Muscle layer of colon (tissue), 2 donors: Measurements from ENCODE around the gene KCNMB2.
"Not testable (repeated sequence)": the region's sequence is repeated elsewhere in the genome, so short reads cannot be mapped to it uniquely, and the experiment has no call there.

Experiments
- H3K27ac ChIP-seq: one replicate; pipeline ENCODE4 v1.7.0; 2013; ENCODE audit warnings: low read depth, mild to moderate bottlenecking, low read length, moderate library complexity
- H3K27me3 ChIP-seq, 2 donors: one replicate each; pipeline ENCODE4 v1.7.0; 2013; ENCODE audit warnings: low read length in 2 of 2, mild to moderate bottlenecking in 2 of 2; ENCODE audit not compliant: insufficient read depth in 2 of 2, control insufficient read depth in 1 of 2
- H3K36me3 ChIP-seq: one replicate; pipeline ENCODE4 v1.7.0; 2013; ENCODE audit warnings: mild to moderate bottlenecking, low read length; ENCODE audit not compliant: insufficient read depth
- H3K4me1 ChIP-seq: one replicate; pipeline ENCODE4 v1.7.0; 2013; ENCODE audit warnings: mild to moderate bottlenecking, low read length; ENCODE audit not compliant: insufficient read depth
- H3K4me3 ChIP-seq, 2 donors: one replicate each; pipeline ENCODE4 v1.7.0; 2013; ENCODE audit warnings: low read length in 2 of 2, low read depth in 1 of 2, mild to moderate bottlenecking in 1 of 2, moderate library complexity in 1 of 2
- H3K9ac ChIP-seq: one replicate; pipeline ENCODE4 v1.7.0; 2013; ENCODE audit warnings: low read length
- H3K9me3 ChIP-seq: one replicate; pipeline ENCODE4 v1.7.0; 2013; ENCODE audit warnings: mild to moderate bottlenecking, low read length
- donor health status: abdominal sarcoma.
- donor health status: Adenocarcinoma of cecum.

KCNMB2 gene

DNA sequence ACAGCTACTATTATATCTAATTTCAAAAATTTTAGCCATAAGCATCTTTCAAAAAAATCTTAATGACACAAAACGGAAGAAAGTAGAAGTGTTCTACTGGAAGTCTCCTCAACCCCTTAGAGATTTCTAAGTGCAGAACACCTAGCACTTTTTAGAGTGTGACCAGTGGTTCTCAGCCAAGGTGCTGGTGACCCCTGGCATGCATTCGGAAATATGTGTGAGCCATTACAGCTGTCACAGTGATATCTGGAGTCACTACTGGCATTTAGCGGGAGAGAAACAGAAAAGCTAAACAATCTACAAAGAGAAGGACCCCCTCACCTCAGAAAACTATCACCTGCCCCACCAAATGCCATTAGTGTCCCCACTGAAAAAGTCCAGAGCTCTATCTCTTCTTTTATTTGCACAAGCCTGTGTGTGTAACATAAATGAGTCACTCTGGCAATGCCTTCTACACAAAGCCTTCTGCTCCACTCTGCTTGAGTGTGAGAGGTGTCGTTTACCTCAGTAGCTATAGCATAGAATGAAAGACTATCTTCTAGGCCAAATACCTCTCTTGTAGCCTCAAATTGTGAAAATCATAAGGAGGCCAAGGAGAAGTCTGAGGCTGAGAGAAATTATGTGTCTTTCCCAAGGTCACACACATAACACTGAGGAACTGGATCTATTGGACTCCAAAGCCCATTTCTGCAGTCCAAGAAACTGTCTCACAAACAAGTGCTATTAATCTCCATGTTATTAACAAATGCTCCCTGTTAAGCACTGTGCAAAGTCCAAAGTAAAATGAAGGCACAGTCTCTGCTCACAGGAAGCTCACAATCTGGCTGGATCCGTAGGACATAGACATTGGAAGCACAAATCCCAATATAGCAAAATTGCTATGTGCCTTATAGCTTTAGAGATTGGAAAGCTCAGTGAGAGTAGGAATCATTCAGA is 28.5 kb upstream of the KCNMB2 start:
- Histone ChIP-seq H3K4me1 (no peaks in the 10 kb centered on the region), H3K36me3 (no peaks in the 10 kb centered on the region), H3K27me3 (no peaks in the 10 kb centered on the region), H3K9me3 (no peaks in the 10 kb centered on the region), H3K9ac (no peak overlapping the region), H3K27ac (no peak overlapping the region), H3K4me3 (no peak overlapping the region)

DNA sequence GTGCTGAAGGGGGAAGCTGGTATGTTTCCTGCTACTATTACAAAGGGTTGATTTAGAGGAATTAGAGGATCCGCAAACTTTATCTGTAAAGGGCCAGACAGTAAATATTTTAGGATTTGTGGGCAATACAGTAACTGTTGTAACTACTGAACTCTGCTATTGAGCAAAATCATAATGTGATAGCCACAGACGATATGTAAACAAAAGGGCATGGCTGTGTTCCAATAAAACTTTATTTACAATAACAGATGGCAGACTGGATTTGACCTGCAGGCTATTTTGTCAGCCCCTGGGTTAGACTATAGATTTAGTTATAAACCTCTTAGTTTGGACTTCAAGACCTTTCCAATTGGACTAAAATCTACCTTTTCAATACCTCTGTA is 27.8 kb upstream of the KCNMB2 start:
- Histone ChIP-seq H3K27ac (no peak overlapping the region), H3K9me3 (no peaks in the 10 kb centered on the region), H3K27me3 (no peaks in the 10 kb centered on the region), H3K4me3 (no peak overlapping the region), H3K36me3 (no peaks in the 10 kb centered on the region), H3K4me1 (no peaks in the 10 kb centered on the region), H3K9ac (no peak overlapping the region)

DNA sequence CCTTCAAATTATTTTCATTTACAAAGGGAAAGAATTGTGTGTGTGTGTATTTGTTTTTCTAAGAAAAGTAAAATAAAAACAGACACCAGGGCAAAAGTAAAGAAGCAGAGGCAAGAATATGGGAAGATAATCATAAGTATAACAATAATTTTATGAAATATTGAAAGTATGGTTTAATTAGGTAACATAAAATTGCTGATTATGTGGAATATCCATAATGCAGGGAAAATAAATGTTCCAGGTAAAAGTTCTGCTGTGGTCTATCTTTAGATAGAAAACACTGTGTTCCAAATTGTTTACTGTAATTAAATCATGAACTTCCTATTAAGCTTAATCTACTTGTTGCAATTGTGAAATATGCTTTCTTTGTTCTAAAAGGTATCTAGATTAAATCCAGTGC is 25.7 kb upstream of the KCNMB2 start:
- Histone ChIP-seq H3K36me3 (no peaks in the 10 kb centered on the region), H3K27me3 (no peaks in the 10 kb centered on the region), H3K4me3 (no peak overlapping the region), H3K4me1 (no peaks in the 10 kb centered on the region), H3K27ac (no peak overlapping the region), H3K9ac (no peak overlapping the region), H3K9me3 (no peaks in the 10 kb centered on the region)

DNA sequence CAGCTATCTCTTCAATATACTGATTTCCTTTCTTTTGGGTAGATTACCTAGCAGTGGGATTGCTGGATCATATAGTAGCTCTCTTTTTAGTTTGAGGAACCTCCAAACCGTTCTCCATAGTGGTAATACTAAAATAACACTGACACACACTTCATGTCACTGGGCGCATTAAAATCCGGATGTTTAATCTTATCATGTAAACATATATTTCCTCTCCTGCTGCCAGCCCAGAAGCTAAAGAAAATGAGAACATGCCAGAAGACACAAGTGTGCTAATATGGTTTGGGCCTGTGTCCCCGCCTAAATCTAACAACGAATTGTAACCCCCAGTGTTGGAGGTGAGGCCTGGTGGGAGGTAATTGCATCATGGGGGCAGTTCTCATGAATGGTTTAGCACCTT is 23.6 kb upstream of the KCNMB2 start:
- no peaks in the 10 kb centered on the region for H3K9me3 ChIP-seq
- H3K36me3 ChIP-seq: no peaks in the 10 kb centered on the region
- no peak overlapping the region for H3K4me3 ChIP-seq
- no peaks in the 10 kb centered on the region for H3K27me3 ChIP-seq
- H3K4me1 ChIP-seq: no peaks in the 10 kb centered on the region
- no peak overlapping the region for H3K9ac ChIP-seq
- no peak overlapping the region for H3K27ac ChIP-seq

DNA sequence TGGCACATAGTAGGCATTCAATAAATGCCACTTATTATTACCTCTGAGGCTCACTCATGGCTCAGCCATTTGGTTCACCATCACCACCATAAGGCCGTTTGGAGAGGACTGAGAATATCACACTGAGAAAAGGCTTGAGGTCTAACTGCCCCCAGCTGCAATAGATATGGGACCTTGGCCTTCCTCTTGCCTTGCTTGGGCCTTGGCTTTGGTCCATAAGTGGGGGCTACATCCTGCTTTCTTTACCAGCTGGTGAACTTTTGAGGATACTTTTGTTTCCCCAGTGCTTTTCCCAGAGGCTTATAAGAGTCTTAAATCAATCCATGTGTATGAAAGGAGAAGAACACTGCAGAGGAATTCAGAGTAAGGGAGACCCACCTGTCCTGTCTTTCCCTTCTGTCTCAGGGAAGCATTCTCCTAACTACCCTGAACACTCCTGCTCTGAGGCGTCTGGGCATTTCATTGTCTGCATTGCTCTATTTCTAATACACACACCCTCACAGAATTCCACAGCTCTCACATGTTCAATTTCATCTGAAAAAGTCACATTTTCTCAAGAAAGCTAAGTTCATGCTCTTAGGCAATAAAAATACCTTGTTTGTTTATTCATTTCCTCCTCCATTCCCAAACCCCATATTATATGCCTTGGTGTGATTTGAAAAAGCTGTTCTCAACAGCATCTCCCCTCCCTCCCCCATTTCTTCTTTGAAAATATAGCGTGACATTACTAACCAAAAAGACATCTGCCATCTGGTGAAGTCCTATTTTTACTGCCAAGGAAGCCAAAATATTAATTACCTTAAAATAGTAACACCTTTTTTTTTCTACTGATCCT is 22.5 kb upstream of the KCNMB2 start:
- Histone ChIP-seq H3K36me3 (no peaks in the 10 kb centered on the region), H3K9me3 (no peaks in the 10 kb centered on the region), H3K27ac (no peak overlapping the region), H3K9ac (no peak overlapping the region), H3K4me3 (no peak overlapping the region), H3K4me1 (no peaks in the 10 kb centered on the region), H3K27me3 (no peaks in the 10 kb centered on the region)

DNA sequence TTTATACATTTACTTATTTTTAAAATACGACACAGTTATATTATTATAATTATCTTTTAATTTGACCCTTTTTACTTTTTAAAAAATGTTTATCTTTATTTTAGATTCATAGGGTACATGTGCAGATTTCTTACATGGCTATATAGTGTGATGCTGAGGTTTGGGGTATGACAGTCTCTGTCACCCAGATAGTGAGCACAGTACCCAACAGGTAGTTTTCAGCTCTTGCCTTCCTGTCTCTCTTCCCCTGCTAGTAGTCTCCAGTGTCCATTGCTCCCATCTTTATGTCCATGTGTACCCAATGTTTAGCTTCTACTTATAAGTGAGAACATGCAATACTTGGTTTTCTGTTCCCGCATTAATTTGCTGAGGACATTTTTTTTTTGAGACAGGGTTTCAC is 21.8 kb upstream of the KCNMB2 start:
- Histone ChIP-seq H3K4me3 (no peak overlapping the region), H3K9me3 (no peaks in the 10 kb centered on the region), H3K9ac (no peak overlapping the region), H3K36me3 (no peaks in the 10 kb centered on the region), H3K4me1 (no peaks in the 10 kb centered on the region), H3K27ac (no peak overlapping the region), H3K27me3 (no peaks in the 10 kb centered on the region)

DNA sequence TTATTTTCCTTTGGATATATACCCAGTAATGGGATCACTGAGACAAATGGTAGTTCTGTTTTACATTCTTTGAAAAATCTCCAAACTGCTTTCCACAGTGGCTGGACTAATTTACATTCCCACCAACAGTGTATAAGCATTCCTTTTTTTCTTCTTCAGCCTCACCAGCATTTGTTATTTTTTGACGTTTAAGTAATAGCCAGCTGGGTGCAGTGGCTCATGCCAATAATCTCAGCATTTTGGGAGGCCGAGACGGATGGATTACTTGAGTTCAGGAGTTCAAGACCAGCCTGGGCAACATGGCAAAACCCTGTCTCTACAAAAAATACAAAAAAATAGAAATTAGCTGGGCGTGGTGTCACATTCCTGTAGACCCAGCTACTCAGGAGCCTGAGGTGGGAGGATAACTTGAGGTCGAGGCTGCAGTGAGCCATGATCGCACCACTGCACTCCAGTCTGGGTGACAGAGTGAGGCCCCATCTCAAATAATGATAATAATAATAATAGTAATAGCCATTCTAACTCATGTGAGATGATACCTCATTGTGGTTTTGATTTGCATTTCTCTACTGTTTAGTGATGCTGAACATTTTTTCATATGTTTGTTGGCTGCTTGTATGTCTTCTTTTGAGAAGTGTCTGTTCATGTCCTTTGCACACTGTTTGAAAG is 21.0 kb upstream of the KCNMB2 start:
- H3K4me1 ChIP-seq, H3K27me3 ChIP-seq, H3K9me3 ChIP-seq, H3K4me3 ChIP-seq, H3K9ac ChIP-seq, H3K27ac ChIP-seq, H3K36me3 ChIP-seq: not testable (repeated sequence)

DNA sequence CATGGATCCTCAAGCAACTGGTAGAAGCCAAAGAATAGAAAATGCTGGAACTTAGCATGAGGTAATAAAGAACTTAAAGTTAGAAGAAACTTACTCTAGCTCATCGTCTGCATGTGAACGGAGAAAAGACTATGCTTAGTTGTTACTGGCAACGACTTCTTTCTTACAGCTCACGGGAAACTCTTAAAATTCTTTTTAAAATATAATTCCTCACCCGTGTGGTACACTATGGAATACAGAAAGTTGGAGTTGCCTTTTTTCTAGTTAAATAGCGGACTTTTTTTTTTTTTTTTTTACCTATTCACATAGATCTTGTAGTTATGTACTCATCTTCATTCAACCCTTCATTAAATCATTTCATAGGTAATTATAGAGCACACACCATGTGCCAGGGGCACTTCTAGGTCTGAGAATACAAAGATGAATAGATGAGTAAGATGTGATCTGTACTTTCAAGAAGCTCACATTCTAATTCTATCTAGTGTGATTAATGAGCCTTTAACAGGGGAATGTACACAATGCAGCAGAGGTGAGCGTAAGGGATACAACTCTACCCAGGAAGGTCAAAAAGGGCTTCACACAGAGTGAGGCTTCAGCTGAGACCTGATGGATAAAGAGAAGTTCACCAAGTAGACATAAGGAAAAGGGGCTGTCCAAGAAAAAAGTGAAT is 18.4 kb upstream of the KCNMB2 start:
- H3K27ac ChIP-seq: no peak overlapping the region

DNA sequence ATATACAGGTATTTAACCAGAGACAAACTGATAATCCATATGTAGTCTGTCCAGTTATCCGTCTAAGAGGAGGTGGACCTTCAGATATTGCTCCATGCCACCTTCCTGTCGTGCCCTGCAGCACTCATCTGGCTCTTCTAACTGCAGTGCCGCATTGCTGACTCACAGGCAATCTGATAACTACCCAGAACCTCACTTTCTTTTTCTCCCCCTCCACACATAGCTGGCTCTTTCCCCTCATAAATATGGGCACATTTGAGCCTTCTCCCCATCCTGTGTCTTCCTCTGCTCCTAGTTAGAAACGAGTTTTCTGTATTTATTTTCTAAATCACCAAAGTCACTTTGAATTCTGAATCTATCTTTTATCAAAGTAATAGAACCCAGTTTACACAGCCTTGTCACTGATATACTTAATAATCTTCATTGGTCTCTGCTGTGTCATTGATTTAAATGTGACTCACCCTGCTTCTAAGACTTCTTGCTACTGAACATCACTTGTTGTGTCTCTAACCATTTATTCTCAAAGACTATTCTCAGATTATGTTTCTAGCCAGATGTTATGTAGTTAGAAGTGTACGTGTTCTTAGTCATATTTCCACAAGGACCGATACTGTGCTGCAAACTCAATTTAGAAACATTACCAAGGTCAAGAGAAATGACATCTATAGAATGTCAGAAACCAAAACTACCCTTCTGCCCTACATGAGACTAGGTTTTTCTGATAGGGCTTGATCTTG is 17.4 kb upstream of the KCNMB2 start:
- no peak overlapping the region for H3K4me3 ChIP-seq
- no peak overlapping the region for H3K9ac ChIP-seq
- no peaks in the 10 kb centered on the region for H3K4me1 ChIP-seq
- no peaks in the 10 kb centered on the region for H3K27me3 ChIP-seq
- no peak overlapping the region for H3K27ac ChIP-seq
- H3K9me3 ChIP-seq: no peaks in the 10 kb centered on the region
- H3K36me3 ChIP-seq: no peaks in the 10 kb centered on the region

More for the DNA sequence above, 18.4 kb upstream of the KCNMB2 start:
- Histone ChIP-seq H3K9me3 (no peaks in the 10 kb centered on the region), H3K9ac (no peak overlapping the region), H3K36me3 (no peaks in the 10 kb centered on the region), H3K4me1 (no peaks in the 10 kb centered on the region), H3K4me3 (no peak overlapping the region), H3K27me3 (no peaks in the 10 kb centered on the region)

DNA sequence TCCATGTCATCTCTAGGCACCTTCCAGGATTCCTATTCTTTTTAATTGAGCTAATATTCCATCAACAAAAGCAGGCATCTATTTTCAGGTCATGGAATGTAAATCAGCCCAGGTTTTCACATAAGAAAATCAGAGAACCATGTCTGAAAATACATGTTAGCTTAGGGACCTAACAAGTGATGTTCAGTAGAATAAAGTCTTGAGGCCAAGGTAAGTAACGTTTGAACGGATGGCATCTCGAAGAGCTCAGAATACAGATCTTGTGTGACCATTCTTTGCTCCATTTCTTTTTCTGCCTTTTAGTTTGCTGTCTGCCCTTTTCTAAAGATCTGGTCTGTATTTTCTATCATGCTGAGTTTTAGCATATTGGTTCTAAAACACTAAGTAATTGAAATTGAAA is 16.5 kb upstream of the KCNMB2 start:
- no peak overlapping the region for H3K27ac ChIP-seq
- H3K4me1 ChIP-seq: no peaks in the 10 kb centered on the region
- no peaks in the 10 kb centered on the region for H3K27me3 ChIP-seq
- H3K36me3 ChIP-seq: no peaks in the 10 kb centered on the region
- H3K9me3 ChIP-seq: no peaks in the 10 kb centered on the region
- H3K4me3 ChIP-seq: no peak overlapping the region
- no peak overlapping the region for H3K9ac ChIP-seq
